Left cardiac atrium (tissue), 4 donors: ENCODE measurements around the gene DERA. TPM values are rescaled to one million over a fixed set of nuclear protein-coding genes. Genes with fewer than 3 reads are reported as not detected.
"Not testable (repeated sequence)": the region's sequence is repeated elsewhere in the genome, so short reads cannot be mapped to it uniquely, and the experiment has no call there.

ENCODE experiments used
- ATAC-seq, 2 donors: fragments of 200-7000 bp; cut with Tn5 transposase; one replicate each; pipeline ENCODE4 v1.9.1; 2020; ENCODE audit warnings: mild to moderate bottlenecking in 2 of 2, moderate library complexity in 2 of 2
- DNase-seq: peaks from one replicate; pipeline ENCODE4 v3.0.0-alpha.2; 2020
- intact Hi-C, 2 donors: fragments of 100-400 bp; cut with DNase I; formaldehyde crosslinking; loops; one replicate each; pipeline versions ENCODE4 v1.14.1 to v1.15.1; 2022 to 2023
- total RNA-seq, 2 donors: library from RNA; stranded (reverse); fragmentation: NEBNext Ultra II Directional; extraction: Animal tissue kit (Norgen Biotek cat#: 25700); gene quantifications; one replicate each; pipeline ENCODE4 v1.2.1, GENCODE V29; 2021
- donor health status: DM: no; HTN: yes; CAD: no.
- donor health status: DM: no; HTN: yes; CAD: no; lungs with severe emphysema.
- donor health status: DM: yes; HTN: yes; CAD: no.
- donor health status: Dilated cardiomyopathy.

DERA gene
- total RNA-seq, 2 donors from 2014 or later: 15.7 to 21.0 TPM

GRCh38 chr12:15948461-15948860, 37.3 kb downstream of the DERA start:
- ATAC-seq, intact Hi-C loops: not testable (repeated sequence)

GRCh38 chr12:15955281-15955680, 44.1 kb downstream of the DERA start:
- ATAC-seq: no peak
- intact Hi-C loops: no loop called here
- no peak for DNase-seq

More at GRCh38 chr12:15948461-15948860, 37.3 kb downstream of the DERA start:
- DNase-seq: not testable (repeated sequence)

GRCh38 chr12:15956010-15956409, 44.9 kb downstream of the DERA start:
- ATAC-seq (no peak), DNase-seq (no peak)
- intact Hi-C loops: no loop called here

- ATAC-seq (no peak), DNase-seq (no peak)
- intact Hi-C loops: no loop called here
Observed at GRCh38 chr12:15956413-15957185, 45.5 kb downstream of the DERA start.

GRCh38 chr12:15962760-15963159, 51.6 kb downstream of the DERA start:
- intact Hi-C loops: no loop called here
- ATAC-seq (no peak), DNase-seq (no peak)

- ATAC-seq: no peak
- intact Hi-C loops: no loop called here
- no peak for DNase-seq
Observed at GRCh38 chr12:15963271-15963670, 52.1 kb downstream of the DERA start.

- no peak for ATAC-seq
- intact Hi-C loops: no loop called here
Observed at GRCh38 chr12:15966426-15966825, 55.3 kb downstream of the DERA start.

GRCh38 chr12:15967053-15967452, 55.9 kb downstream of the DERA start:
- DNase-seq, ATAC-seq, intact Hi-C loops: not testable (repeated sequence)

More at GRCh38 chr12:15966426-15966825, 55.3 kb downstream of the DERA start:
- no peak for DNase-seq

- no peak for DNase-seq
- no peak for ATAC-seq
- intact Hi-C loops: no loop called here
Observed at GRCh38 chr12:15971211-15971610, 60.1 kb downstream of the DERA start.

GRCh38 chr12:15972894-15973293, 61.8 kb downstream of the DERA start:
- ATAC-seq: no peak
- no peak for DNase-seq
- intact Hi-C loops: no loop called here

GRCh38 chr12:15977999-15978951, 67.1 kb downstream of the DERA start:
- ATAC-seq: peak; percentile 77 to 79
- intact Hi-C loops: no loop called here

GRCh38 chr12:15979096-15980092, 68.3 kb downstream of the DERA start:
- peak; percentile 69 to 74 for ATAC-seq
- intact Hi-C loops: no loop called here
- no peak for DNase-seq

More at GRCh38 chr12:15977999-15978951, 67.1 kb downstream of the DERA start:
- DNase-seq: no peak

GRCh38 chr12:15982071-15982470, 70.9 kb downstream of the DERA start:
- intact Hi-C loops: no loop called here
- DNase-seq: no peak
- no peak for ATAC-seq

- intact Hi-C loops: no loop called here
- no peak for ATAC-seq
- no peak for DNase-seq
Observed at GRCh38 chr12:15982471-15982870, 71.3 kb downstream of the DERA start.

- no peak for ATAC-seq
- intact Hi-C loops: no loop called here
Observed at GRCh38 chr12:15982921-15983320, 71.8 kb downstream of the DERA start.

GRCh38 chr12:15984097-15984800, 73.1 kb downstream of the DERA start:
- intact Hi-C loops: no loop called here
- DNase-seq (no peak), ATAC-seq (no peak)

More at GRCh38 chr12:15982921-15983320, 71.8 kb downstream of the DERA start:
- DNase-seq: no peak

- intact Hi-C loops: no loop called here
- DNase-seq (no peak), ATAC-seq (no peak)
Observed at GRCh38 chr12:15984963-15985362, 73.8 kb downstream of the DERA start.

GRCh38 chr12:15987696-15988095, 76.6 kb downstream of the DERA start:
- ATAC-seq: peak; percentile 95 to 97
- peak; percentile 53 for DNase-seq
- intact Hi-C loops: no loop called here
